GM19397 (cell line): ENCODE data around the gene REG3A.

Experiments used
- ATAC-seq: cut with Tn5 transposase; IDR thresholded peaks from one replicate; pipeline ENCODE4 v1.9.1; 2021; ENCODE audit warnings: mild to moderate bottlenecking, moderate library complexity; ENCODE audit not compliant: unreplicated experiment

REG3A gene

GRCh38 chr2:79122676-79123075, 36.9 kb downstream of the REG3A start:
- ATAC-seq, result no peak

DNA sequence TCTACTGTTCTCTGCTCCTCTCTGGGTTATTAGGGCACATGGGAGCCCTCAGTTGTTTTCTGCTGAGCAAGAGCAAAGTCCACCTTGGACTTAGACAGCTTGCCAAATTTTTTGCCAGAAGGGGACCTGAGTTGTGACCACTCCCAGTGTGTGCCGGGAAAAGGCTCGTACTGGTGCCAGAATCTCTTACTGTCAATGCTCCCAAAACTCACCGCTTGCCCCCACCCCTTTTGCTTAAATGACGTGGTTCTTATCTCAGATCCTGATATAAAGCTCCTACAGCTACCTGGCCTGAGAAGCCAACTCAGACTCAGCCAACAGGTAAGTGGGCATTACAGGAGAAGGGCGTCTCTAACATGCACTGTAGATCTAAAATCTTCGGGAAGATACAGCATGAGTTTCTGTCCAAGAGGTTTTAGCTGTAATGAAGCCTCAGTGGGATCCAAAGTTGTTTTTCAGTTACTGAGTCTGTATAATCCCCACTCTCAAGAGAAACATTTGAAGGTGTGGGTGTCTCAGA, 39.3 kb downstream of the REG3A start, which contains the start of gene REG1A:
Gene REG1A (plus strand): TSS at position 295 of the 520 bp plus-strand sequence. CDS start 374 bp downstream, outside the sequence.
- ATAC-seq, result no peak

DNA sequence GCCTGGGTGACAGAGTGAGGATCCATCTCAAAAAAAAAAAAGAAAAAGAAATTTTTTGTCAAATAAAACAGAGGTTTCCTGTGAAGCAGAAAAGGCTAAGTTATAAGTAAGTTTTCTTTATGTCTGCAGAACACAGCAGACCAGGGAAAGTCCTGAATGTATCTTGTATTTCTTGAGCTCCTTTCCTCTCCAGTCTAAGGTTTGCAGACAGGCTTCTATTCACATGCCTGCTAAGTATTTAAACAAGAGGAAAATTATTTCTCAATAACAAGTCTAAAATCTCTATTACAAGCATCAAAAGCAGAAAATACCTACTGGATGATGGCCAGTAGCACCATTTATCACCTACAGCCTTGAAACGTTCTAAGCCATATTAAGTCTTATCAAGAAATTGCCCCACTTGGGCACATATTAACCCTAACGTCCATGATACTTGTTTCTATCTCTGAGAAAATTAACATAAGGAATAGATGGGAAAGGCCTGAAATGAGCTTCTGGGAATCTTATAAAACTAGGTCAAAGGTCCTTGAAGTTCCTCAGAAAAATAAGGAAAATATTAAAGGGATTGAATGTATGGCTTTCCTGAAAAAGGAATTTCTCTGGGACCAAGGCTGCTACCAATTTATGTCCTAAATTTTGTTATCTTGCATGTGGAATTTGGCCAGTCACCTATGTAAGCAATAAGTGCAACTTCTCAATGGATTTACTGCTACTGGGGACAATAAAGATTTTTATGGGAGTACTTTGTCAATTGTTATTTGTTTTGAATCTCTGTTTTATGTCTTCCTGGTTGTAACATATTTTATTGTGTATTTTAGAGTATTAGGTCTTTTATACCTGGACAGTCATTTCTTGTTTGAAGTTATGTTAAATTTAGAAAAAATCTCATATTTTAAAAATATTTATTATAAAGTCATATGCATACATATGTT, 42.3 kb downstream of the REG3A start:
- no peak for ATAC-seq

DNA sequence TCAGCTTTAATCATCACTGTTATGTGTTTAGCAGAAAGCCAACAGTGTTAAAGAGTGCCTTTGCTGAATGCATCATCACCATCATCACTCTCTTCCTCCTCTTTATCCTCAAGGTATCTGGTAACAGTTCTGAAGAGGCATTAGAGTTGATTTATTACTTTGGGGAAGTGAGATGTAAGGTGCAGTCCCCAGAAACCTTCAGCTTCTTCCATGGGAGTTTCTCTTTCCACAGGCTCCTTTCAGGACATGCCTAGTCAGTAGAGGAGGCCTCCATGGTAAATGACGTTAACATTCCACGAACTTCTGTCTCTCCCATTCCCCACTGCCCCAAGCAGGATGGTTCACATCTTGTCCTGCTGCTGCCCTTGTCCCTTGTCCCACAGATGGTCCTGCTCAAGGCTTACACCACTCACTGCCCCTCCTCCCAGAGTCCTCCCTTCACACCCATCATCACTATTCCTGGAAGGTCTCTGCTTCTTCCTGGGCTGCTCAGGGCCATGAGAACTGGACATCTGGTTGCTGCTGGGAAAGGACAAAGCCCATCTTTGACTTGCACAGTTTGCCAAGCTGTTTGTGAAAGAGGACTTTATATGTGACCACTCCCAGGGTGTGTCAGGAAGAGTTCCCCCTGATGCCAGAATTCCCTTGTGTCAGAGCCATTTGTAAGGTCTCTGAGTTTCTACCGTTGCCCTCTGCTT, 44.6 kb downstream of the REG3A start:
- ATAC-seq, result no peak

DNA sequence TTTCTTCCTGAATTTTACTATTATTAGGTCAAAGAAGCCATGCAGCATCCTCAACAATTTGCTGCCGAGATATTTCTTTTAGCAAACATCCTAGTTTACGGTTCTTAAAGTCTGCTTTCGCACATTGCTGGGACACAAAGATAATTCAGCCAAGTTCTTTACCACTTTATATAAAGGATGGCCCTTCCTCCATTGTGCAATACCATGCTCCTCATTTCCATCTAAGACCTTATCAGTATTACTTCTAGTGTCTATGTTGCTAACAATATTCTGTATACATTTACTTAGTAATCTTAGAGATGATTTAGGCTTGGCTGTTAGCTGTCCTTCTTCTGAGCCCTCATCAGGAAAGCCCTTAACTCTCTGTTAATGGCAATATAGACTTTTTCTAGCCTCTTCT, 47.3 kb downstream of the REG3A start:
- ATAC-seq, result no peak
